ENCODE results near the gene ANKRD40.
"Not testable (repeated sequence)": the region's sequence is repeated elsewhere in the genome, so short reads cannot be mapped to it uniquely, and the experiment has no call there.

ANKRD40 gene

DNA sequence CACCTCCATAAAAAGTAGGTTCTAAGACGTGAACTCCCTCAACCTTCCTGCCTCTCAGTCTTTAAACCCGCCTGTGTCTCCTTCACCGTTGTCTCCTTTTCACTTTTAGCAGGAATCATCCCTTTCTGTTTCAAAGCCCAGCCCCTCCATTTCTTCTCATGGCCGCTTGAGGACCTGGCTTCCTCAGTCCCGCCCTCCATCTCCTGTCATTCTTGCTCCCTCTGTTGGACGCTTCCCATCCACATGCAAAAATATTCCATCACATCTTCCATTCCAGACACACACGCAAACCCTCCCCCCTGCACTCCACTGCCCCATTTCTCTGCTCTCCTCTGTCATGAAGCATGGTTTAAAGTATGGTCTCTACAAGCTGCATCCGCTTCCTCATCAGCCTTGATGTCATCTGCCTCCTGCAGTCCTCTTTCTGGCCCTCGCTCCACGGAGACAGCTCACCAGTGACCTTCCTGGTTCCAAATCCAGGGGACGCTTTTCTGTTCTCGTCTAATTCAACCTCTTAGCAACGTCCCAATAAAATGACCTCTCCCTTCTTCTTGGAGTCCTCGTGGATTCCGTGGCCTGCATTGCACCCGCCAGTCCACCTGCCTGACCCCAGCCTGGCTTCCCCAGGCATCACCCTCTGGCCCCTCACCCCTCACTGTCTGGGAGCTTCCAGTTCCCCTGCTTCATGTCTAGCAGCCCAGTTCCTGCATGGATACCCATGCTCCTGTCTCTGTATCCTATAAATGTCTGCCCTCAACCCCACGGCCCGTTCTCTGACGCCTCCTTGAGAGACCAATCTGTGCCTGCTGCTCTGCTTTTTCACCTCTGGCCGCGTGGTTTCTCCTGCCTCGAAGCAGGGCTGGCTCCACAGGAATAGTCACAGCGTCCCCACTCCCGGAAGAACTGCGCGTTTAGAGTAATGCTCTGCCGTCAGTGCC is 26.2 kb downstream of the ANKRD40 start:
- Histone ChIP-seq H3K9me3 (no peaks in the 10 kb centered on the region), H4K20me1 (no peaks in the 10 kb centered on the region), H3K9ac (no peak overlapping the region), H3K36me3 (no peaks in the 10 kb centered on the region), H3K27ac (no peak overlapping the region), H3K27me3 (no peaks in the 10 kb centered on the region), H3K4me3 (no peak overlapping the region), H3K4me1 (no peaks in the 10 kb centered on the region), H3K4me2 (no peak overlapping the region)
- TF ChIP-seq Cebpa-rat (IDR thresholded peaks at IDR 0.05): no peak

DNA sequence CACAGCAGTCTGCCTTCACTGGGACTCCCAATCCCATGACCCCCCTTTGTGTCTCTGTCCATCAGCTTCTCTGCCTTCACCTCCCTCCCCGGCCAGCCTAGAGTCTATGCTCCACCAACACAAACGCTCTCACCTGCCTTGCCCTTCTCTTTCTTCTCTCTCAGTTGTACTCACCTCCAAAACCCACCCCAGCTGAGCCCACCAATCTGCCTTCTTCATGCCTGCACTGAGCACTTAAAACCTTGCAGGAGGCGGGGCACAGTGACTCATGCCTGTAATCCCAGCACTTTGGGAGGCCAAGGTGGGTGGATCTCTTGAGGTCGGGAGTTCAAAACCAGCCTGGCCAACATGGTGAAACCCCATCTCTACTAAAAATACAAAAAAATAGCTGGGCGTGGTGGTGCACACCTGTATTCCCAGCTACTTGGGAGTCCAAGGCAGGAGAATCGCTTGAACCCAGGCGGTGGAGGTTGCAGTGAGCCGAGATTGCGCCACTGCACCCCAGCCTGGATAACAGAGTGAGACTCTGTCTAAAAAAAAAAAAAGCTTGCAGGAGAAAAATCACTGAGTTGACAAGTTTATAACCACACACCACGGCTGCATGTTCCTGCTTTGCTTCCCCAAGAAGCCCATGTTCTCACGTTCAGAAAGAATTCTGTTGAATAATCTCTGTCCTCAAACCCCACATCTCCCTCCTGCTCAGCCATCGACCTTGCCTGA is 27.0 kb downstream of the ANKRD40 start:
- not testable (repeated sequence) for H3K4me2 ChIP-seq, H3K27me3 ChIP-seq, H3K9ac ChIP-seq, H4K20me1 ChIP-seq, H3K9me3 ChIP-seq, H3K36me3 ChIP-seq, H3K27ac ChIP-seq, H3K4me1 ChIP-seq, H3K4me3 ChIP-seq

GRCh38 chr17:50680126-50680525 is 27.6 kb downstream of the ANKRD40 start:
- Histone ChIP-seq H3K9ac (no peak overlapping the region), H3K4me2 (no peak overlapping the region), H3K9me3 (no peaks in the 10 kb centered on the region), H3K36me3 (no peaks in the 10 kb centered on the region), H3K4me1 (no peaks in the 10 kb centered on the region), H4K20me1 (no peaks in the 10 kb centered on the region), H3K27ac (no peak overlapping the region), H3K4me3 (no peak overlapping the region), H3K27me3 (no peaks in the 10 kb centered on the region)
- TF ChIP-seq Cebpa-rat (IDR thresholded peaks at IDR 0.05): no peak

DNA sequence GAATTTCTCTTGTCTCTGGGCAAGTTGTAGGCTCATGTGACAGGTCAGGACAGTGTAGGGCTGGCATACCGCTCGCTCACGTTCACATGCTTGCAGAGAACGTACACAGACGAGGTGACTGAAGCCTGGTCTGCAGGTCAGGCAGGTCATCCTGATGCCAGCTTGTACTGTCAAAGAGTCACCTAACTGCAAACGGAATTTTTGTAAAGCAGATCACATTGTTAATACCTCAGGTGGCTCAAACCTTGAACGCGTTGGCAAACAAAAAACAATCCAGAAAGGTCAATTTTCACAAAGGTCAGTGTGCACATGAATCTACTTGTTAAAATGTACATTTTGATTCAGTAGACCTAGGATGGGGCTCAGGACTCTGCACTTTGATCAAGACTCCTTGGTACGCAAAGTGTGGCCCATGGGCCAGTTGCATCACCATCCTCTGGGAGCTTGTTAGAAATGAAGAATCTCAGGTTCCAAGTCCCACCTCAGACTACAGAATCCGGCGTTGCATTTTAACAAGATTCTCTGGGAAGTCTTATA is 28.6 kb downstream of the ANKRD40 start:
- Histone ChIP-seq H3K9me3 (no peaks in the 10 kb centered on the region), H3K27me3 (no peaks in the 10 kb centered on the region), H3K4me2 (no peak overlapping the region), H3K4me3 (no peak overlapping the region), H3K4me1 (no peaks in the 10 kb centered on the region), H4K20me1 (no peaks in the 10 kb centered on the region), H3K36me3 (no peaks in the 10 kb centered on the region), H3K27ac (no peak overlapping the region), H3K9ac (no peak overlapping the region)
- no peak for TF ChIP-seq Cebpa-rat (IDR thresholded peaks at IDR 0.05)

DNA sequence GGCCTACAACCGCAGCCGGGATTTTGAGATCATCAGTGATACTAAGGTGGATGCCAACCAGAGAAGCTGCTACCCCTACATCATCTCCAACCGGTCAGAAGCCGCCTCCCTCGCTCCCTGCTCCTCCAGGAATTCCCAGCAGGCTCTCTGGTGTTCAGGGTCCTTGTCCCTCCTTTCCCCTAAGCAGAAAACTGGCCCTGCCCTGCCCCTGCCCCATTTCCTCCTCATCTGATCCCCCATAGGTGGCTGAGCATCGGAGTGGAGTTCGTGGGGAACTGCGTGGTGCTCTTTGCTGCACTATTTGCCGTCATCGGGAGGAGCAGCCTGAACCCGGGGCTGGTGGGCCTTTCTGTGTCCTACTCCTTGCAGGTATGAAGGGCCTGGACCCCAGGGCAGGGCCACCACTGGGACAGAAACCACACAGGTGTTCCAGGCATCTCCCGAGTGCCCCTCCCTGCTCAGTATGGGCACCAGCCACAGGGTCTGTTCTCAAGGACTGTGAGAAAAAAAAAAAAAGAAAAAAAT is 29.8 kb downstream of the ANKRD40 start:
- Histone ChIP-seq H3K36me3 (no peaks in the 10 kb centered on the region), H3K4me1 (no peaks in the 10 kb centered on the region), H3K9ac (no peak overlapping the region), H3K27me3 (no peaks in the 10 kb centered on the region), H3K9me3 (no peaks in the 10 kb centered on the region), H4K20me1 (no peaks in the 10 kb centered on the region), H3K27ac (no peak overlapping the region), H3K4me3 (no peak overlapping the region), H3K4me2 (no peak overlapping the region)
- TF ChIP-seq Cebpa-rat (IDR thresholded peaks at IDR 0.05): no peak

- Histone ChIP-seq H3K27ac (no peak overlapping the region), H3K4me2 (no peak overlapping the region), H3K9me3 (no peaks in the 10 kb centered on the region), H3K4me1 (no peaks in the 10 kb centered on the region), H3K36me3 (no peaks in the 10 kb centered on the region), H3K27me3 (no peaks in the 10 kb centered on the region), H3K9ac (no peak overlapping the region), H3K4me3 (no peak overlapping the region), H4K20me1 (no peaks in the 10 kb centered on the region)
- no peak for TF ChIP-seq Cebpa-rat (IDR thresholded peaks at IDR 0.05)
Measured at GRCh38 chr17:50676065-50676975, 31.4 kb downstream of the ANKRD40 start.

DNA sequence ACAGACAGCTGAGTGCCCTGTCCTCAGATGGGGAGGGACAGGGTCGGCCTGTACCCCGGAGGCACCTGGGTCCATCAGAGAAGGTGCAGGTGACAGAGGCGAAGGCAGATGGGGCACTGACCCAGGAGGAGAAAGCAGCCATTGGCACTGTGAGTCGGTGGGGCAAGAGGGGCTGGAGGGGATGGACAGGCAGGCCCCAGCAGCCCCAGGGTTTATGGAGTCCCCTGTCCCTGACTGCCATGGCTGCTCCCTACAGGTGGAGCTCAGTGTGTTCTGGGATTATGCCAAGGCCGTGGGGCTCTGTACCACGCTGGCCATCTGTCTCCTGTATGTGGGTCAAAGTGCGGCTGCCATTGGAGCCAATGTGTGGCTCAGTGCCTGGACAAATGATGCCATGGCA is 32.1 kb downstream of the ANKRD40 start:
- Histone ChIP-seq H3K36me3 (no peaks in the 10 kb centered on the region), H3K4me3 (no peak overlapping the region), H3K27ac (no peak overlapping the region), H3K27me3 (no peaks in the 10 kb centered on the region), H3K4me1 (no peaks in the 10 kb centered on the region), H3K9me3 (no peaks in the 10 kb centered on the region), H3K9ac (no peak overlapping the region), H3K4me2 (no peak overlapping the region), H4K20me1 (no peaks in the 10 kb centered on the region)
- TF ChIP-seq Cebpa-rat (IDR thresholded peaks at IDR 0.05): no peak

GRCh38 chr17:50675190-50675589 is 32.5 kb downstream of the ANKRD40 start:
- H3K4me3 ChIP-seq: no peak overlapping the region
- H3K36me3 ChIP-seq: no peaks in the 10 kb centered on the region
- no peak overlapping the region for H3K9ac ChIP-seq
- no peak overlapping the region for H3K27ac ChIP-seq
- no peaks in the 10 kb centered on the region for H3K9me3 ChIP-seq
- no peak for TF ChIP-seq Cebpa-rat (IDR thresholded peaks at IDR 0.05)
- no peaks in the 10 kb centered on the region for H3K4me1 ChIP-seq
- no peak overlapping the region for H3K4me2 ChIP-seq
- no peaks in the 10 kb centered on the region for H3K27me3 ChIP-seq
- no peaks in the 10 kb centered on the region for H4K20me1 ChIP-seq

- H3K27me3 ChIP-seq: no peaks in the 10 kb centered on the region
- no peak overlapping the region for H3K4me3 ChIP-seq
- H3K27ac ChIP-seq: no peak overlapping the region
- TF ChIP-seq Cebpa-rat (IDR thresholded peaks at IDR 0.05): no peak
- no peaks in the 10 kb centered on the region for H3K4me1 ChIP-seq
- H4K20me1 ChIP-seq: no peaks in the 10 kb centered on the region
- H3K9ac ChIP-seq: no peak overlapping the region
- H3K36me3 ChIP-seq: no peaks in the 10 kb centered on the region
- no peak overlapping the region for H3K4me2 ChIP-seq
- no peaks in the 10 kb centered on the region for H3K9me3 ChIP-seq
Measured at GRCh38 chr17:50672831-50673551, 34.7 kb downstream of the ANKRD40 start.
